Natural killer cell (primary cell): ENCODE data around the gene LBP. TPM values are rescaled to one million over a fixed set of nuclear protein-coding genes. Genes with fewer than 3 reads are reported as not detected.

Experiments
- ATAC-seq, 3 donors: fragments of 150-1000 bp in 2 of 3; fragments of 200-7000 bp in 1 of 3; cut with Tn5 transposase; 1 replicate in 1 of 3; 2 replicates in 2 of 3; pipeline ENCODE4 v1.10.0; 2021; ENCODE audit warnings: mild to moderate bottlenecking in 2 of 3, moderate library complexity in 2 of 3
- DNase-seq, 2 donors: peaks; one replicate each; pipeline versions ENCODE4 v3.0.0 to v3.0.0-alpha.2; 2013 to 2021; ENCODE audit warnings: mixed read lengths in 1 of 2
- H3K27ac ChIP-seq: one replicate; pipeline ENCODE4 v1.5.1; 2013; ENCODE audit warnings: mild to moderate bottlenecking, low read length
- H3K27me3 ChIP-seq: one replicate; pipeline ENCODE4 v1.6.1; 2013; ENCODE audit warnings: low read length; ENCODE audit not compliant: control insufficient read depth, insufficient read depth
- H3K36me3 ChIP-seq: one replicate; pipeline ENCODE4 v1.6.1; 2013; ENCODE audit warnings: low read length; ENCODE audit not compliant: control insufficient read depth, insufficient read depth
- H3K4me1 ChIP-seq: one replicate; pipeline ENCODE4 v1.6.1; 2013; ENCODE audit warnings: low read length; ENCODE audit not compliant: control insufficient read depth, insufficient read depth
- H3K4me3 ChIP-seq: one replicate; pipeline ENCODE4 v1.5.1; 2013; ENCODE audit warnings: low read length
- H3K9me3 ChIP-seq: one replicate; pipeline ENCODE4 v1.6.1; 2013; ENCODE audit warnings: low read length; ENCODE audit not compliant: control insufficient read depth, insufficient read depth
- H3K27ac Mint-ChIP-seq, 2 donors: one replicate each; pipeline ENCODE4 v1.8.0; 2022; ENCODE audit warnings: mild to moderate bottlenecking in 2 of 2, mixed read lengths in 2 of 2, moderate library complexity in 1 of 2
- H3K27me3 Mint-ChIP-seq, 2 donors: one replicate each; pipeline ENCODE4 v1.8.0; 2022; ENCODE audit warnings: low read depth in 2 of 2, mixed read lengths in 2 of 2
- H3K36me3 Mint-ChIP-seq: one replicate; pipeline ENCODE4 v1.8.0; 2022; ENCODE audit warnings: mixed read lengths
- H3K4me1 Mint-ChIP-seq, 2 donors: one replicate each; pipeline ENCODE4 v1.8.0; 2022; ENCODE audit warnings: mixed read lengths in 2 of 2
- H3K4me3 Mint-ChIP-seq: one replicate; pipeline ENCODE4 v1.8.0; 2022; ENCODE audit warnings: mild to moderate bottlenecking, moderate library complexity, mixed read lengths
- H3K9me3 Mint-ChIP-seq, 2 donors: one replicate each; pipeline ENCODE4 v1.8.0; 2022; ENCODE audit warnings: mixed read lengths in 2 of 2
- CTCF ChIP-seq: fragments of 200-600 bp; IDR thresholded peaks from one replicate; pipeline ENCODE4 v1.8.0; 2022; ENCODE audit warnings: antibody characterized with exemption
- WGBS: methylation state at CpG from one replicate; pipeline ENCODE4 v1.1.7; 2013; ENCODE audit warnings: missing lambda C conversion rate; ENCODE audit not compliant: insufficient coverage; 5-methylcytosine and 5-hydroxymethylcytosine counted together
- intact Hi-C: fragments of 100-400 bp; cut with micrococcal nuclease; formaldehyde crosslinking; loops from one replicate; pipeline ENCODE4 v1.14.2; 2022
- total RNA-seq, 4 donors: library from RNA; stranded (reverse); fragments of 120-200 nt in 1 of 4; gene quantifications; one replicate each; pipeline versions ENCODE4 v1.2.3 to v1.2.4, GENCODE V29; 2013 to 2022

LBP gene
- total RNA-seq, 3 donors from 2014 or later (not counting 1 experiment from before 2014, with no cell fraction given): not detected

DNA sequence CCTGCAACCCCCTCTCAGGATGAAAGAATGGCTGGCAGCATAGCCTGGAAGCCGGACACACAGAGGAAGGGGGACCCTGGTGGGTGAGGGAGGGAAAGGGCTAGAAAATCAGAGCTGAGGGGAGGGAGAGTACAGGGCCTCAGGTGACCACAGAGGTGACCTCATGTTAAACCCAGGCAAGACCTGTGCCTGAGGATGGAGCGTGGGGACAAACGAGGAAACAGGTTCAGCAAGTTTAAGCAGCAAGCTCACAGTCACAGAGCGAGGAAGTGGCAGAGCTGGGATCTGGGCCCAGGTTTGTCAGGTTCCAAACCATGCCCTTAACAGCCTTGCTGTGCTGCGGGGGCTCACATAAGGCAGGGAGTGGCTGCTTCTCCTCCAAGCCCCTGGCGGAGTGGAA is 46.3 kb upstream of the LBP start:
- Mint-ChIP-seq H3K27me3 (peaks cover 24 to 36% of the 10 kb centered on the region in 2 donors), H3K27ac (no peak overlapping the region), H3K36me3 (no peaks in the 10 kb centered on the region), H3K4me3 (no peak overlapping the region), H3K4me1 (peaks cover 18 to 26% of the 10 kb centered on the region in 2 donors), H3K9me3 (no peaks in the 10 kb centered on the region)
- ATAC-seq (no peak), DNase-seq (no peak)
- Histone ChIP-seq H3K9me3 (no peaks in the 10 kb centered on the region), H3K36me3 (no peaks in the 10 kb centered on the region), H3K27ac (no peak overlapping the region), H3K27me3 (peaks cover 5% of the 10 kb centered on the region), H3K4me3 (no peak overlapping the region), H3K4me1 (peaks cover 17% of the 10 kb centered on the region)
- intact Hi-C loops: no loop called here
- WGBS: 83% methylated on average over 6 of the region's 6 CpGs
- TF ChIP-seq CTCF: no peak

- Histone ChIP-seq H3K4me3 (no peak overlapping the region), H3K36me3 (no peaks in the 10 kb centered on the region), H3K9me3 (no peaks in the 10 kb centered on the region), H3K27ac (no peak overlapping the region), H3K27me3 (peaks cover 10% of the 10 kb centered on the region), H3K4me1 (peaks cover 20% of the 10 kb centered on the region)
- H3K36me3 Mint-ChIP-seq: no peaks in the 10 kb centered on the region
- H3K4me3 Mint-ChIP-seq: no peak overlapping the region
- H3K27ac Mint-ChIP-seq: no peak overlapping the region
- WGBS: 77% methylated on average over 4 of the region's 4 CpGs
- intact Hi-C loops: no loop called here
- TF ChIP-seq CTCF: no peak
- peaks cover 25 to 36% of the 10 kb centered on the region in 2 donors for H3K27me3 Mint-ChIP-seq
- H3K4me1 Mint-ChIP-seq: peaks cover 18 to 26% of the 10 kb centered on the region in 2 donors
- no peak for DNase-seq
- H3K9me3 Mint-ChIP-seq: no peaks in the 10 kb centered on the region
- ATAC-seq: no peak
Measured at GRCh38 chr20:38300438-38300837, 45.8 kb upstream of the LBP start.

DNA sequence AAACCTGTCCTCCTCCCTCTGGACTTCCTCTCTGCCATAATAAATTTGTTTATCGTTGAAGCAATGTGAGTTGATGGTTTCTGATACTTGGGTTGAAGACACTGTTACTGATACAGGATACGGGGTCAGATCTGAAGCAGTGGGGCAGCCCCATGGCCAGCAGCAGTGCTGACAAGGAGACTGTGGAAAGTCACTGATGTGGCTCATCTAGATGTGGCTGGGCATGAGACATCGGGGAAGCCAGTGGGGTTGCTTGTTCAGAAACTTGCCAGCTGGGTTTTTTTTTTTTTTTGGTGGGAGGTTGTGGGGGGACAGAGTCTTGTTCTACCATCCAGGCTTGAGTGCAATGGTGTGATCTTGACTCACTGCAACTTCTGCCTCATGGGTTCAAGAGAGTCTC is 45.0 kb upstream of the LBP start:
- Mint-ChIP-seq H3K4me1 (peaks cover 18 to 26% of the 10 kb centered on the region in 2 donors), H3K4me3 (no peak overlapping the region), H3K27me3 (peaks cover 30 to 41% of the 10 kb centered on the region in 2 donors), H3K36me3 (no peaks in the 10 kb centered on the region), H3K9me3 (no peaks in the 10 kb centered on the region), H3K27ac (no peak overlapping the region)
- DNase-seq (no peak), ATAC-seq (no peak)
- H3K27me3 ChIP-seq: peaks cover 12% of the 10 kb centered on the region
- intact Hi-C loops: no loop called here
- H3K4me3 ChIP-seq: no peak overlapping the region
- H3K36me3 ChIP-seq: no peaks in the 10 kb centered on the region
- 78% methylated on average over 3 of the region's 3 CpGs for WGBS
- peaks cover 20% of the 10 kb centered on the region for H3K4me1 ChIP-seq
- no peak for TF ChIP-seq CTCF
- no peak overlapping the region for H3K27ac ChIP-seq
- H3K9me3 ChIP-seq: no peaks in the 10 kb centered on the region

GRCh38 chr20:38302786-38303185 is 43.5 kb upstream of the LBP start:
- 18% methylated on average over 7 of the region's 11 CpGs for WGBS
- Mint-ChIP-seq H3K4me1 (peaks cover 18 to 30% of the 10 kb centered on the region in 2 donors), H3K36me3 (no peaks in the 10 kb centered on the region), H3K4me3 (no peak overlapping the region), H3K27me3 (peaks cover 33 to 49% of the 10 kb centered on the region in 2 donors), H3K27ac (no peak overlapping the region), H3K9me3 (no peaks in the 10 kb centered on the region)
- Histone ChIP-seq H3K4me1 (peaks cover 20% of the 10 kb centered on the region), H3K4me3 (no peak overlapping the region), H3K27me3 (peaks cover 12% of the 10 kb centered on the region), H3K36me3 (no peaks in the 10 kb centered on the region), H3K9me3 (no peaks in the 10 kb centered on the region), H3K27ac (no peak overlapping the region)
- TF ChIP-seq CTCF: no peak
- ATAC-seq (no peak), DNase-seq (no peak)
- intact Hi-C loops: no loop called here
